GM21515 (cell line): Measurements from ENCODE around the gene SYCE1L.

Experiments
- ATAC-seq: cut with Tn5 transposase; IDR thresholded peaks from one replicate; pipeline ENCODE4 v1.9.1; 2021; ENCODE audit not compliant: unreplicated experiment

The SYCE1L gene

DNA sequence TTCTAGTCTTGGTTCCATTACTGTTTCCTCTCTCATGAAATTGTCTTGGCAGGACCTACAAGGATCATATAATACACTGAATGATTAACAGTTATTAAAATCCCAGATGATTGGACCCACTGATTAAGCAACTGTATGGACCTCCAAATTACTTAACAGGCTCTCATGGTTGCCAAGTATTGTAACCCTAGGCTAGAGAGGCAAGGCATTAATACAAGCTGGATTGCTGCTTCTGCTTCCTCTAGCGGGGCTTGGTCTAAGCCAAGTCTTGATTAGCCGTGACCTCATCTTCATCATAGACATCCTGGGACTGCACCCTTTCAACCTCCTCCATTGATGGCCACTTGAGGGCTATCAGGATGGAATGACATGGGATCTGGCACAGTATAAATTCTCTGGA, 46.9 kb downstream of the SYCE1L start:
- ATAC-seq = no peak

DNA sequence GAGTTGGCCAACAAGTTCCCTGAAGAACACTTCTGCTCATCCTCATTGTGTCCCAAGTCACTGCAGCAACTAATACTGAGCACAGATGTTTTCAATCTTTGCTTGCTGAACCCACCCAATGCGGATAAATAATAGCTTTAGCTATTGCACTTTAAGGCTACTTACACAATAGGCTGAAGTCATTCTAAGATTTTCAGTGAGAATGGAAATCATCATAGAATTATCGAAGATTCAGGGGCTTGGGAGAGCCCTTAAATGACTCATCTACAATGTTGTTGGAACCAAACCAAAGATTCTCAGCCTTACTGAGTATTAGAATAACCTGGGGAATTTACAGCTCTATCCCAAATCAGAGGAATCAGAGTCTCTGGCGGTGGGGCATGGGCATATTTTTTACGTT, 51.2 kb downstream of the SYCE1L start:
- no peak for ATAC-seq
